Karpas-422 (cell line): ENCODE data around the gene OR8B8. TPM values are rescaled to one million over a fixed set of nuclear protein-coding genes. Genes with fewer than 3 reads are reported as not detected.
A peak's percentile ranks its signal among the peaks of the same experiment; 100 is the strongest.
"Not testable (repeated sequence)": the region's sequence is repeated elsewhere in the genome, so short reads cannot be mapped to it uniquely, and the experiment has no call there.

Experiments used
- DNase-seq: peaks from one replicate; pipeline ENCODE4 v3.0.0-alpha.2; 2015
- H2AFZ ChIP-seq: fragments of 200-600 bp; sonication (generic); 2 replicates; pipeline ENCODE4 v1.6.1; 2014; ENCODE audit warnings: antibody characterized with exemption, low read length, mixed read lengths
- H3K27ac ChIP-seq: fragments of 200-600 bp; sonication (generic); 2 replicates; pipeline ENCODE4 v1.5.1; 2014; ENCODE audit warnings: mild to moderate bottlenecking, low read length, moderate library complexity
- H3K27me3 ChIP-seq: fragments of 200-600 bp; sonication (generic); 2 replicates; pipeline ENCODE4 v1.6.1; 2014; ENCODE audit warnings: low read length, mixed read lengths
- H3K36me3 ChIP-seq: fragments of 200-600 bp; sonication (generic); 2 replicates; pipeline ENCODE4 v1.6.1; 2014; ENCODE audit warnings: low read length, mixed read lengths; ENCODE audit not compliant: insufficient read depth
- H3K4me1 ChIP-seq: fragments of 200-600 bp; sonication (generic); 2 replicates; pipeline ENCODE4 v1.6.1; 2014; ENCODE audit warnings: mild to moderate bottlenecking, low read length, mixed read lengths
- H3K4me2 ChIP-seq: fragments of 200-600 bp; sonication (generic); 2 replicates; pipeline ENCODE4 v1.6.1; 2014; ENCODE audit warnings: low read length, low read depth, mild to moderate bottlenecking; ENCODE audit not compliant: poor library complexity, severe bottlenecking
- H3K4me3 ChIP-seq: fragments of 200-600 bp; sonication (generic); 2 replicates; pipeline ENCODE4 v1.5.1; 2014; ENCODE audit warnings: mild to moderate bottlenecking, antibody characterized with exemption, low read length, mixed read lengths
- H3K79me2 ChIP-seq: fragments of 200-600 bp; sonication (generic); 2 replicates; pipeline ENCODE4 v1.6.1; 2014; ENCODE audit warnings: mild to moderate bottlenecking, low read length, mixed read lengths
- H3K9ac ChIP-seq: fragments of 200-600 bp; sonication (generic); 2 replicates; pipeline ENCODE4 v1.6.0; 2014; ENCODE audit warnings: low read length
- H3K9me2 ChIP-seq: fragments of 200-600 bp; sonication (generic), shearing (Covaris generic); replicated peaks from 2 replicates; pipeline ENCODE4 v1.6.0; 2014; ENCODE audit warnings: mild to moderate bottlenecking, low read length, moderate library complexity; ENCODE audit not compliant: insufficient read depth
- H3K9me3 ChIP-seq: fragments of 300-700, 200-600 bp; sonication (generic); 2 replicates; pipeline ENCODE4 v1.6.1; 2014; ENCODE audit warnings: low read length, mixed read lengths
- H4K20me1 ChIP-seq: fragments of 200-600 bp; sonication (generic); 2 replicates; pipeline ENCODE4 v1.6.1; 2014; ENCODE audit warnings: mild to moderate bottlenecking, antibody characterized with exemption, low read length, low read depth; ENCODE audit not compliant: insufficient read depth
- total RNA-seq: library from RNA; depleted of rRNA; stranded (reverse); fragments of >200 nt; shearing (Covaris generic); gene quantifications from 2 replicates; pipeline ENCODE4 v1.2.3, GENCODE V29; 2014; ENCODE audit warnings: low replicate concordance; rRNA removed

The OR8B8 gene
- total RNA-seq, 1 experiment from 2014 or later, result not detected

DNA sequence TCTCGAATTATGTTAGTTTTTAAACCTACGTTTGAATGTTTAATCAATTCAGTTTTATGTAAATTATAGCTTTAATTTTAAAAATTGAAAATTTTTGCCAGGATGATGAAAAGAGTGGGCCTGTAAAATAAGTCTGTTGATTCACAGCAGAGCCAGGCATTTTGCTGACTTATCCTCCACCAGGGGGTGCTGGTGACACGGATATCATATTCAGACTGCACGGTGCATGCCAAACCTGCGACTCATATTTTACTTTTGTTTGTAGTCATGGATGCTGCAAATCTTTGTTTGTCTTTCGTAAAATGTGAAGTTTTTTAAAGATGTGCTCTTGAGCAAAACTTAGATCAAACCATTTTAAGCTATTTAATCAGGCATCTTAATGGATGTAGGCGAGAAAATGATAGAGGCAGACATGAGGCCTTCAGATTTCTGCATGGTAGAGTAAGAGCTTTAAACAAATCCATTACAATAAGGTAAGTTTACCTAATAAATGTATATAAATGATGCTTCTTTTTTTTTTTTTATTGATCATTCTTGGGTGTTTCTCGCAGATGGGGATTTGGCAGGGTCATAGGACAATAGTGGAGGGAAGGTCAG is 43.1 kb downstream of the OR8B8 start:
- no peak overlapping the region for H3K27ac ChIP-seq

DNA sequence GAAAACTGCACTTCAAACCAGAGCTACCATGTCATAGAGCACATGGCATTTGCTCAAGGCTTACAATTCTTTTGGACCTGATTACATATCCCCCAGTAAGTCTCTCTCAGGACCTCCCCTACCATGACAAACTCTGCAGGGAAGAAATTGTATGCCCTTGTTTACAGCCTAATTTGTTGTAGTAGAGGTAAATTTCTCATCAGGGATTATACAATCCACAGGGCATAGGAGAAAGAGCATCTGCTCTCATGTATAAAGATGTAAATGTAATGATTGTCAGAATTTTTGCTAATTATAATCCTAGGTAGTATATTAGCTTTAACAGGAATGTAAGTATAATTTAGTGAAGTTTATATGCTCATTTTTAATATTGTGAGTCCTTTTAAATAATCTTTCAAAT is 46.6 kb downstream of the OR8B8 start, which contains the start of gene OR8B3:
OR8B3 (minus strand) TSS at position 101 of the 400 bp plus-strand sequence. CDS start 1,673 bp downstream, outside the sequence.
- Histone ChIP-seq H3K9me3 (no peaks in the 10 kb centered on the region), H3K4me2 (no peak within 1 kb of the TSS), H3K36me3 (no peaks in the 10 kb centered on the region), H3K27ac (no peak within 1 kb of the TSS), H3K9me2 (no peaks in the 10 kb centered on the region), H3K9ac (no peak within 1 kb of the TSS), H3K4me3 (no peak within 1 kb of the TSS), H3K4me1 (no peaks in the 10 kb centered on the region), H2AFZ (no peak within 1 kb of the TSS), H3K79me2 (no peaks in the 10 kb centered on the region), H3K27me3 (no peaks in the 10 kb centered on the region), H4K20me1 (no peaks in the 10 kb centered on the region)
- no peak for DNase-seq

More for the DNA sequence above, 43.1 kb downstream of the OR8B8 start:
- H4K20me1 ChIP-seq, result no peaks in the 10 kb centered on the region
- no peaks in the 10 kb centered on the region for H3K9me3 ChIP-seq
- H2AFZ ChIP-seq, result no peak overlapping the region
- H3K9ac ChIP-seq, result no peak overlapping the region
- DNase-seq, result peak; percentile 74
- no peaks in the 10 kb centered on the region for H3K36me3 ChIP-seq
- no peaks in the 10 kb centered on the region for H3K27me3 ChIP-seq
- no peak overlapping the region for H3K4me2 ChIP-seq
- no peak overlapping the region for H3K4me3 ChIP-seq
- no peaks in the 10 kb centered on the region for H3K4me1 ChIP-seq
- no peaks in the 10 kb centered on the region for H3K9me2 ChIP-seq
- H3K79me2 ChIP-seq, result no peaks in the 10 kb centered on the region

DNA sequence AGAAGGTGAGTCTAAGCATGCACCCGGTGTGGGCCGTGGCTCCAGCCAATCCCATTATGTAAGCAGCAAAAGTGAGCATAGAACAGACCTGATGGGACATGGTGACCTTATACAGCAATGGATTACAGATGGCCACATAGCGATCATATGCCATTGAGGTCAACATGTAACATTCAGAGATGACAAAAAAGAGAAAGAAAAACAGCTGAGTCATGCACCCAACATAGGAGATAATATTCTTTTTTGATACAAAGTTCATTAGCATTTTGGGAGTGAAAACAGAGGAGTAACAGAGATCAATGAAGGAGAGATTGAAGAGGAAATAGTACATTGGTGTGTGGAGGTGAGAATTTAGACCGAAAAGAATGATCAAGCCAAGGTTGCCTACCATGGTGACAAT is 48.6 kb downstream of the OR8B8 start:
- not testable (repeated sequence) for H3K4me2 ChIP-seq, H3K79me2 ChIP-seq, H3K9ac ChIP-seq, H3K4me1 ChIP-seq, H2AFZ ChIP-seq, DNase-seq, H3K36me3 ChIP-seq, H4K20me1 ChIP-seq, H3K9me3 ChIP-seq, H3K9me2 ChIP-seq, H3K27me3 ChIP-seq, H3K27ac ChIP-seq, H3K4me3 ChIP-seq

DNA sequence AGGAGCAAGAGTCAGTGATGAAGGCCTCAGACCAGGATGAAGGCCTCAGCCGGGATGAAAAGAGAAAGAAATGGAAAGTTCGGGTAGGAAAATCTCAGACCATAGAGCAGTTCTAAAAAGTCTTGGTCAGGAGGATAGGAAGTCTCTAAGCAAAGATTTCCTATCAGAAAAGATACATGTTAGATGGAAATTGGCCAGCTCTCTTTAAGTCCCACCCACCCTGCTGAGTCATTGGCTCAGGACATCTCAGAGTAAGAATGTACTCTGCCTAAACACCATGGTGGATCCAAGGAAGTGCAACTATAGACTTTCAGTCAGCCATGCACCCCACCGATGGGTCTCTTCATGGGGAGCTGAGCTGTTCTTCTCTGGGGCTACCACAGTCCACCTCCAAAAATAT is 51.1 kb downstream of the OR8B8 start:
- Histone ChIP-seq H2AFZ (no peak overlapping the region), H3K9me3 (no peaks in the 10 kb centered on the region), H3K9ac (no peak overlapping the region), H3K4me1 (no peaks in the 10 kb centered on the region), H3K36me3 (no peaks in the 10 kb centered on the region), H3K27me3 (no peaks in the 10 kb centered on the region), H3K79me2 (no peaks in the 10 kb centered on the region), H3K9me2 (no peaks in the 10 kb centered on the region), H4K20me1 (no peaks in the 10 kb centered on the region), H3K4me2 (no peak overlapping the region), H3K27ac (no peak overlapping the region), H3K4me3 (no peak overlapping the region)
- DNase-seq, result no peak

Other genes starting within 250 kb of the OR8B8 start
- gene OR8G1, start 204.6 kb downstream of the OR8B8 start, total RNA-seq, result not detected in 2 replicates
- not detected in 2 replicates for gene OR8G5, start 189.3 kb downstream of the OR8B8 start, total RNA-seq
- not detected in 2 replicates for gene OR8D1, start 131.7 kb downstream of the OR8B8 start, total RNA-seq
- not detected in 2 replicates for gene OR8D2, start 125.5 kb downstream of the OR8B8 start, total RNA-seq
- gene OR8B2, start 61.2 kb downstream of the OR8B8 start, total RNA-seq, result not detected in 2 replicates
- not detected in 2 replicates for gene OR8B3, start 46.7 kb downstream of the OR8B8 start, total RNA-seq
- gene OR8B4, start 20.8 kb downstream of the OR8B8 start, total RNA-seq, result not detected in 2 replicates
- gene OR8B12, start 98.0 kb upstream of the OR8B8 start, total RNA-seq, result not detected in 2 replicates
- gene OR8A1, start 124.3 kb upstream of the OR8B8 start, total RNA-seq, result not detected in 2 replicates
- not detected in 2 replicates for gene PANX3, start 165.7 kb upstream of the OR8B8 start, total RNA-seq
- gene TBRG1, start 177.2 kb upstream of the OR8B8 start, total RNA-seq, result 14.5 and 21.6 TPM in 2 replicates
- gene SIAE, start 228.0 kb upstream of the OR8B8 start, total RNA-seq, result 0.47 and 0.89 TPM in 2 replicates
- gene SPA17, start 228.2 kb upstream of the OR8B8 start, total RNA-seq, result 1.2 and 10.4 TPM in 2 replicates